ENCODE results near the gene TGFA.
"Not testable (repeated sequence)": the region's sequence is repeated elsewhere in the genome, so short reads cannot be mapped to it uniquely, and the experiment has no call there.

The TGFA gene

DNA sequence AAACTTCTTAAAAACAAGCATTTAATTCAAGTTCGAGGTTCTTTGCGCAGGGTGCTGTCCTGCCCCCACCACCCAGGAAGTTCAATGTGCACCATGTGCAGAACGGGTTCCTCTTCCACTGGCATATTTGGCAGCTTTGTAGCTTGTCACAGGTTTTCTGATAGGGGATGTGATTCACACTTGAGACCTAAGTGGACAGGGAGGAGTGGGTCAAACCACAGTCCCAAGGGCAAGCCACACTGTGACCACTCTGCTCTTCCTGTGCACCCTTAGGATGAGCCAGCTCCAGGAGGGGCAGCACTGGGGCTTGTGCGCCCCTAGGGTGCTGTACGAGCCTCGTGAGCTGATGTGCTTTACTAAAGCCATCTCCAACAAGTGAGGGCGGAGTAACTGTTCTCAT, 82.5 kb downstream of the TGFA start:
- TF ChIP-seq CTCF (IDR thresholded peaks at IDR 0.05; ENCODE audit: insufficient read depth, low read depth, low read length, missing control alignments), result no peak
- no peak overlapping the region for H3K4me3 ChIP-seq (ENCODE audit: low read length)
- no peak for DNase-seq (ENCODE audit: low read depth)

- TF ChIP-seq CTCF (IDR thresholded peaks at IDR 0.05; ENCODE audit: insufficient read depth, low read depth, low read length, missing control alignments), result no peak
These were observed 83.7 kb downstream of the TGFA start for GRCh38 chr2:70469961-70470360.

DNA sequence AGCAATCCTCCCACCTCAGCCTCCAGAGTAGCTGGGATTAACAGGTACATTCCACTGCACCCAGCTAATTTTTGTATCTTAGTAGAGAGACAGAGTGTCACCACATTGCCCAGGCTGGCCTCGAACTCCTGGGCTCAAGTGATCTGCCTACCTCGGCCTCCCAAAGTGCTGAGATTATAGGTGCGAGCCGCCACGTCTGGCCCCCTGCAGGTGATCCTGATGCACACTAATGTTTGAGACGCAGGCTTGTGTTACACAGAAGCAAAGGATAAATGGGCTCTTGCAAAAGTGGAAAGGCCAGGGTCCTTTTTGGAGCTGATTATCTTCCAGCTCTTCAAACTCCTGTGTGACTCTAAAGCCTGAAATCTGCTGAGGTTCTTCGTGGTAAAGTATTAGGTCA, 84.2 kb downstream of the TGFA start:
- H3K4me3 ChIP-seq (ENCODE audit: low read length), result no peak overlapping the region
- DNase-seq (ENCODE audit: low read depth), result no peak

More at GRCh38 chr2:70469961-70470360, 83.7 kb downstream of the TGFA start:
- H3K4me3 ChIP-seq (ENCODE audit: low read length), result no peak overlapping the region
- DNase-seq (ENCODE audit: low read depth), result no peak

GRCh38 chr2:70468878-70469277, 84.7 kb downstream of the TGFA start:
- DNase-seq (ENCODE audit: low read depth), result no peak
- no peak for TF ChIP-seq CTCF (IDR thresholded peaks at IDR 0.05; ENCODE audit: insufficient read depth, low read depth, low read length, missing control alignments)

More for the DNA sequence above, 84.2 kb downstream of the TGFA start:
- no peak for TF ChIP-seq CTCF (IDR thresholded peaks at IDR 0.05; ENCODE audit: insufficient read depth, low read depth, low read length, missing control alignments)

GRCh38 chr2:70467831-70468779, 85.5 kb downstream of the TGFA start:
- no peak for TF ChIP-seq CTCF (IDR thresholded peaks at IDR 0.05; ENCODE audit: insufficient read depth, low read depth, low read length, missing control alignments)
- no peak for DNase-seq (ENCODE audit: low read depth)
- H3K4me3 ChIP-seq (ENCODE audit: low read length), result no peak overlapping the region

More at GRCh38 chr2:70468878-70469277, 84.7 kb downstream of the TGFA start:
- no peak overlapping the region for H3K4me3 ChIP-seq (ENCODE audit: low read length)

DNA sequence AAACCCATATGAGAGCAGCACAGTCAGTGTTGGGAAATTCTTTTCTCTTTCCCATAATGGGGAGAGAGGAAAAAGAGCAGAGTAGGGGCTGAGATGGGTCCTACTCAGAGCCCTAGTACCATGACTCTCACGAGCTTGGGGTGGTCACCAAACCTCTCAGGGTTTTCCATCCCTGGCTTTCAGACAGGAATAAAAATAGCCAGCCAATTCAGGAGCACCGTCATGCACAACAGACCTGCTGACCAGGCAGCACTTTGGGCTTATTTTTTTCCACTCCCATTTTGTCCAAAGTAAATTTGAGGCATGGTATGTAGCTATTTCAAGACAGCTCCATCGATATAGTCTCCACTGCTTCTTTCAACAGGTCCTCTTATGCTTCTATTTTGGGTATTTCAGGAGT, 86.4 kb downstream of the TGFA start:
- DNase-seq (ENCODE audit: low read depth), result no peak
- H3K4me3 ChIP-seq (ENCODE audit: low read length), result no peak overlapping the region
- no peak for TF ChIP-seq CTCF (IDR thresholded peaks at IDR 0.05; ENCODE audit: insufficient read depth, low read depth, low read length, missing control alignments)

GRCh38 chr2:70466647-70467046, 87.0 kb downstream of the TGFA start:
- DNase-seq (ENCODE audit: low read depth); H3K4me3 ChIP-seq (ENCODE audit: low read length): not testable (repeated sequence)
